ENCODE results near the gene FAR2. TPM values are rescaled to one million over a fixed set of nuclear protein-coding genes. Genes with fewer than 3 reads are reported as not detected.

The FAR2 gene
- total RNA-seq, 1 donor from 2014 or later = 7.2 TPM

DNA sequence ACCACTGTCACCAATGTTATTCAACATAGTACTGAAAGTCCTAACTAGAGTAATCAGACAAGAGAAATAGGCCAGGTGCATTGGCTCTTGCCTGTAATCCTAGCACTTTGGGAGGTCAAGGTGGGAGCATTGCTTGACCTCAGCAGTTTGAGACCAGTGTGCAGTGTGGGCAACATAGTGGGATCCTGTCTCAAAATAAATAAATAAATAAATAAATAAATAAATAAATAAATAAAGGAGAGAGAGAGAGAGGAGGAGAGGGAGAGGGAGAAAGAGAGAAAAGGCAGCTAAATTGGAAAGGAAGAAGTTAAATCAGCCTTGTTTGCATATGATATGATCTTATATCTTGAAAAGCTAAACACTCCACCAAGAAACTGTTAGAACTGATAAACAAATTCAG is 115.3 kb downstream of the FAR2 start:
- no peaks in the 10 kb centered on the region for H3K27me3 Mint-ChIP-seq (ENCODE audit: low read depth)
- TF ChIP-seq, protein P1, sequence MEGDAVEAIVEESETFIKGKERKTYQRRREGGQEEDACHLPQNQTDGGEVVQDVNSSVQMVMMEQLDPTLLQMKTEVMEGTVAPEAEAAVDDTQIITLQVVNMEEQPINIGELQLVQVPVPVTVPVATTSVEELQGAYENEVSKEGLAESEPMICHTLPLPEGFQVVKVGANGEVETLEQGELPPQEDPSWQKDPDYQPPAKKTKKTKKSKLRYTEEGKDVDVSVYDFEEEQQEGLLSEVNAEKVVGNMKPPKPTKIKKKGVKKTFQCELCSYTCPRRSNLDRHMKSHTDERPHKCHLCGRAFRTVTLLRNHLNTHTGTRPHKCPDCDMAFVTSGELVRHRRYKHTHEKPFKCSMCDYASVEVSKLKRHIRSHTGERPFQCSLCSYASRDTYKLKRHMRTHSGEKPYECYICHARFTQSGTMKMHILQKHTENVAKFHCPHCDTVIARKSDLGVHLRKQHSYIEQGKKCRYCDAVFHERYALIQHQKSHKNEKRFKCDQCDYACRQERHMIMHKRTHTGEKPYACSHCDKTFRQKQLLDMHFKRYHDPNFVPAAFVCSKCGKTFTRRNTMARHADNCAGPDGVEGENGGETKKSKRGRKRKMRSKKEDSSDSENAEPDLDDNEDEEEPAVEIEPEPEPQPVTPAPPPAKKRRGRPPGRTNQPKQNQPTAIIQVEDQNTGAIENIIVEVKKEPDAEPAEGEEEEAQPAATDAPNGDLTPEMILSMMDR (IDR thresholded peaks at IDR 0.05; ENCODE audit: unreplicated experiment) = no peak
- no peak for DNase-seq (ENCODE audit: low spot score in 2 of 2, unreplicated experiment in 2 of 2)
- no peaks in the 10 kb centered on the region for H3K4me1 Mint-ChIP-seq
- H3K36me3 Mint-ChIP-seq = peaks cover 19% of the 10 kb centered on the region
- H3K9me3 Mint-ChIP-seq = peaks cover 50% of the 10 kb centered on the region
- H3K27ac Mint-ChIP-seq = no peak overlapping the region
- no peak overlapping the region for H3K4me3 Mint-ChIP-seq

- Mint-ChIP-seq H3K9me3 (peaks cover 13% of the 10 kb centered on the region), H3K4me1 (peaks cover 13% of the 10 kb centered on the region), H3K4me3 (no peak overlapping the region), H3K36me3 (no peaks in the 10 kb centered on the region), H3K27ac (no peak overlapping the region), H3K27me3 (ENCODE audit: low read depth) (no peaks in the 10 kb centered on the region)
- DNase-seq (ENCODE audit: low spot score in 2 of 2, unreplicated experiment in 2 of 2) = no peak
- TF ChIP-seq, protein P1 (IDR thresholded peaks at IDR 0.05; ENCODE audit: unreplicated experiment) = no peak
Measured at GRCh38 chr12:29269706-29270408, 120.8 kb downstream of the FAR2 start.

GRCh38 chr12:29270446-29270845 is 121.4 kb downstream of the FAR2 start:
- Mint-ChIP-seq H3K27ac (no peak overlapping the region), H3K4me1 (peaks cover 13% of the 10 kb centered on the region), H3K36me3 (no peaks in the 10 kb centered on the region), H3K9me3 (peaks cover 7% of the 10 kb centered on the region), H3K27me3 (ENCODE audit: low read depth) (no peaks in the 10 kb centered on the region), H3K4me3 (no peak overlapping the region)
- DNase-seq (ENCODE audit: low spot score in 2 of 2, unreplicated experiment in 2 of 2) = no peak
- TF ChIP-seq, protein P1 (IDR thresholded peaks at IDR 0.05; ENCODE audit: unreplicated experiment) = no peak

DNA sequence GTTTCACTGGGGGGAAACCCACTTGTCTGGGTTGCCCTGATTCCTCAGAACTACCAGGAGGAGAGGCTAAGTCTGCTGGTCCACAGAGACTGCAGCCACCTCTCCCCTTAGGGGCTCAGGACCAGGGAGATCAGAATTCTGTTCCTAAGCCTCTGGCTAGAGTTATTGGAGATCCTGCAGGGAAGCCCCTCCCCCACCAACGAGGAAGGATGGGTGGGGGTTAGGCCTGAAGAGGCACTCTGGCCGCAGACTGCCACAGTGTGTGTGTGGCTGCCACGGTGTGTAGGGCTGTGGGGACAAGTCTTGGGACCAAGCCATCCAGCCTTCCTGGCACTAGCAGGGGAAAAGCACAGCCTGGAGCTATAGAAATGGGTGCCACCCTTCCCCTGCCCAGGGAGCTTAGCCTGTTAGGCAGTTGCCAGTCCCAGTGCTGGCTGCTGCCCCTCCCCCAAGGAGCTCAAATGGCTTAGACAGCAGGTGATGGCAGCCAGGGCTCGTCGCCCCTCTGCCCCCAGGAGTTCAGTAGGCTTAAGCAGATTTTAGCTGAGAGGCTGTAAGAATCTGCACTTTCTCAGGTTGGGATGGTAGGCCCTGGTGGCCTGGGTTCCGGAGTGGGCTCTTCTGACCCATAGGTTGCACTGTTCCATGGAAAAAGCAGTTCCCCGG is 124.2 kb downstream of the FAR2 start:
- TF ChIP-seq, protein P1 (IDR thresholded peaks at IDR 0.05; ENCODE audit: unreplicated experiment) = no peak
- no peaks in the 10 kb centered on the region for H3K36me3 Mint-ChIP-seq
- DNase-seq (ENCODE audit: low spot score in 2 of 2, unreplicated experiment in 2 of 2) = no peak
- H3K27ac Mint-ChIP-seq = no peak overlapping the region
- H3K4me3 Mint-ChIP-seq = no peak overlapping the region
- H3K27me3 Mint-ChIP-seq (ENCODE audit: low read depth) = no peaks in the 10 kb centered on the region
- peaks cover 13% of the 10 kb centered on the region for H3K4me1 Mint-ChIP-seq
- H3K9me3 Mint-ChIP-seq = no peaks in the 10 kb centered on the region

DNA sequence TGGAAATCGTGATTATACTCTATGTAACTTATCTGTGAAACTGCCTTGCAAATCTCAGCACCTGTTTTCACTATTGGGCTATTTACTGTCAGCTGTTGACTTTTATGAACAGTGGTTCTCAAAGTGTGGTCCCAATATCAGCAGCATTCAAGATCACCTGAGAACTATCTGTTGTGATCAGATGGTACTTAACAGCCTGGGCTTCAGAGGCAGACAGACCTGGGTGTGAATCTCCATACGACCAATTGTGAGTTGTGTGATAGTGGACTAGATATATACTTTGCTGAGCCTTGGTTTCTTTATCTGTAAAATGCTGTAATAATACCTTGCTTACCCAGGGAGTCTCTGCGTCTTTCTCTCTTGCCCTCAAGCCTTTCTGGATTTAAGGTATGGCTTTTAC is 126.8 kb downstream of the FAR2 start:
- DNase-seq (ENCODE audit: low spot score in 2 of 2, unreplicated experiment in 2 of 2) = no peak
- Mint-ChIP-seq H3K27ac (no peak overlapping the region), H3K4me1 (peaks cover 20% of the 10 kb centered on the region), H3K27me3 (ENCODE audit: low read depth) (no peaks in the 10 kb centered on the region), H3K36me3 (no peaks in the 10 kb centered on the region), H3K4me3 (no peak overlapping the region), H3K9me3 (no peaks in the 10 kb centered on the region)
- TF ChIP-seq, protein P1 (IDR thresholded peaks at IDR 0.05; ENCODE audit: unreplicated experiment) = no peak

Measured in mesothelial cell of epicardium (in vitro differentiated cells).